ENCODE measurements around the gene CHRNA3.
A peak's percentile ranks its signal among the peaks of the same experiment; 100 is the strongest.

The CHRNA3 gene

DNA sequence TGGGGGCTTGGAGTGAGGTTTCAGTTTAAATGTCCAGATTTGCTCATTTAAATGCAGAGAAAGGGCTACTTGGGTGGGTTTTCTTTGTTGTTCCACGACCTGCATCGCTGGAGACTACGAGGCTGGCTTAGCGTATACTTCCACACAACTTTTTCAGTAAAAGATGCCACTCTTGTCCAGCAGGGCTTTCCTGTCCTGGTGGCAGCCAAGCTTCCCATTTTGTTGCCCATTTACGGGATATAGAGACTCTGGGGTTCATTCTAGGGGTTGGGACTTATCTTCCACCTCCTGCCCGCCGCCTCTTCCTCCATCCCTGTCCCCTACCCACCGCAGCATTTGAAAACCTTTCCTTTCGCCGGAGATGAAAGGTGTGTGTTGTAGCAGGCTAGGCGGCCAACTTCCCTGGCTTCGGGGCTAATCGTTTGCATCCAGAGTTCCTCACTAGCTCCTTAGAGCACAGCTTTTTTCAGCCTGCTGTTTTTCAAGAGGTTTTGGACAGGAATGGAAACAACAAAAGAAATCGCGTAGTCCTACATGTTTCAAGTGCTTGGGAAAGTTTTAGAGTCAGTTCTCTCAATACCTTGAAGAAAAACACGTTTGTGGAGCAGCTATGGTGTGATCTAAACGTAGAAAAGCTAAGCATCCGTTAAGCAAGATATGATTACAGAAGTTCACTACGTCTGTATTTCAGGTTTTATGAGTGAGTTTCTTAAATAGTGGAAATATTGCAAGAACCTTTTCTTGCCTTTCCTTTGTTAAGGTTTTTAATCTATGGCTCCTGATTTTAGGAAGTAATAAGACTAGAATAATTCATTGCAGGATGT lies 54.6 kb downstream of the CHRNA3 start (continued):
- peak; percentile 69 for TF ChIP-seq ZBTB17 (tag by site-specific recombination; IDR thresholded peaks at IDR 0.05)

DNA sequence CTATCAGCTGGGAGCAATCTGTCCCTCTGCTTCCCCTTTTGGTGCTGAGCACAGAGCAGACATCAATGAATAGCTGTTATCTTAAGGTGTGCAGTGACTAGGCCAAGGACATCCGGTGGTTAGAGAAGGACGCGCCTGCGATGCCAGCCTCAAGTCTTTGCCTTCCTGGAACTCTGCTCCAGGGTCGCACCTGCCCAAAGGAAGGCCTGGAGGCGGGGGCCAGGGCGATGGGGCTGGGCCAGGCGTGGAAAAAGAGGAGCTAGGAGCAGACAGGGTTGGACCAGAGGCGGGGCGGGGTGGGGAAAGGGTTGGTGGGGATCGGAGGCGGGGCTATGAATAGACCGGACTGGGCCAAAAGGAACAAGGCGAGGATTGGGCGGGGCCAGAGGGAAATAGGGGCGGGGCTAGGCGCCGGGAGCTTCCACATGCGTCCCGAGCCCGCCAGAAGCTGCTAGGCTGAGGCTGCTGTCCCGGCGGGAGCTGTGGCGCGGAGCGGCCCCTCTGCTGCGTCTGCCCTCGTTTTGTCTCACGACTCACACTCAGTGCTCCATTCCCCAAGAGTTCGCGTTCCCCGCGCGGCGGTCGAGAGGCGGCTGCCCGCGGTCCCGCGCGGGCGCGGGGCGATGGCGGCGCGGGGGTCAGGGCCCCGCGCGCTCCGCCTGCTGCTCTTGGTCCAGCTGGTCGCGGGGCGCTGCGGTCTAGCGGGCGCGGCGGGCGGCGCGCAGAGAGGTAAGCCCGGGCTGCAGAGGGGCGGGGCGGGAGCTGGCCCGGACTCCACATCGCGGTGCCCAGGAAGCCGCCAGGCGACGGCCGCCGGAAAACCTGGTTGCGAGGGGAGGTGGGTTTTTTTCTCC lies 55.5 kb downstream of the CHRNA3 start, which contains the start of gene CHRNA5:
Gene CHRNA5, plus strand, starts transcription at position 424 of the 854 bp plus-strand sequence. Its CDS starts 200 bp downstream, at position 624.
- ChIA-PET CTCF (interaction anchor here (0.6 to 3.2 kb wide), 8 partner anchors 11 to 256 kb away, joined by 3 to 12 read pairs (median 4); partner anchors contain the start of gene PSMA4), POLR2A (interaction anchor here (0.6 to 5.2 kb wide), 30 partner anchors 10 to 604 kb away, joined by 3 to 78 read pairs (median 6); partner anchors contain the start of genes HYKK, IREB2, MORF4L1 and PSMA4)
- no peaks in the 10 kb centered on the region for H3K9me3 ChIP-seq (ENCODE audit: control insufficient read depth, insufficient read depth, low read depth, low read length)
- no peaks in the 10 kb centered on the region for H3K36me3 ChIP-seq (ENCODE audit: control insufficient read depth in 2 of 2, insufficient read depth in 1 of 2, low read length in 2 of 2)
- peaks cover 4% of the 10 kb centered on the region; the same call in 1 of the 2 replicates for H3K4me1 ChIP-seq (ENCODE audit: control insufficient read depth, insufficient read depth, low read length)
- peak within 1 kb of the TSS; percentile 57 for H3K4me3 ChIP-seq (ENCODE audit: low read depth, low read length)
- peak within 1 kb of the TSS; percentile 93 for H3K27ac ChIP-seq (ENCODE audit: extremely low read depth, low read depth, low read length)
- TF ChIP-seq ZNF423 (tag by site-specific recombination; IDR thresholded peaks at IDR 0.05) (no peak), KLF1 (tag by site-specific recombination; IDR thresholded peaks at IDR 0.05) (no peak), ZNF132 (tag by site-specific recombination; IDR thresholded peaks at IDR 0.05; ENCODE audit: borderline replicate concordance) (no peak), ZNF24 (tag by site-specific recombination; IDR thresholded peaks at IDR 0.05) (no peak), GLIS2 (tag by site-specific recombination; IDR thresholded peaks at IDR 0.05) (no peak), ZNF335 (tag by site-specific recombination; conservative IDR thresholded peaks at IDR 0.05) (peak; percentile 59; the same call in 1 of the 2 replicates), ZNF155 (tag by site-specific recombination; IDR thresholded peaks at IDR 0.05) (no peak), RBAK (tag by site-specific recombination; IDR thresholded peaks at IDR 0.05) (no peak), PATZ1 (tag by site-specific recombination; IDR thresholded peaks at IDR 0.05) (peak; percentile 78), MYNN (tag by site-specific recombination; IDR thresholded peaks at IDR 0.05; ENCODE audit: borderline replicate concordance) (no peak), ZNF391 (tag by site-specific recombination; IDR thresholded peaks at IDR 0.05; ENCODE audit: borderline replicate concordance, low read depth) (no peak), ZBTB17 (tag by site-specific recombination; IDR thresholded peaks at IDR 0.05) (peak; percentile 92), ZNF140 (tag by site-specific recombination; IDR thresholded peaks at IDR 0.05) (no peak), ZNF561 (tag by site-specific recombination; IDR thresholded peaks at IDR 0.05; ENCODE audit: borderline replicate concordance) (no peak), ZNF433 (tag by site-specific recombination; IDR thresholded peaks at IDR 0.05; ENCODE audit: low read depth) (no peak), MEIS1 (CRISPR knock-in tag; IDR thresholded peaks at IDR 0.05; ENCODE audit: borderline replicate concordance) (no peak), OVOL3 (tag by site-specific recombination; IDR thresholded peaks at IDR 0.05) (no peak), ZNF214 (tag by site-specific recombination; IDR thresholded peaks at IDR 0.05; ENCODE audit: borderline replicate concordance) (no peak)
- TF ChIP-seq, protein P1, sequence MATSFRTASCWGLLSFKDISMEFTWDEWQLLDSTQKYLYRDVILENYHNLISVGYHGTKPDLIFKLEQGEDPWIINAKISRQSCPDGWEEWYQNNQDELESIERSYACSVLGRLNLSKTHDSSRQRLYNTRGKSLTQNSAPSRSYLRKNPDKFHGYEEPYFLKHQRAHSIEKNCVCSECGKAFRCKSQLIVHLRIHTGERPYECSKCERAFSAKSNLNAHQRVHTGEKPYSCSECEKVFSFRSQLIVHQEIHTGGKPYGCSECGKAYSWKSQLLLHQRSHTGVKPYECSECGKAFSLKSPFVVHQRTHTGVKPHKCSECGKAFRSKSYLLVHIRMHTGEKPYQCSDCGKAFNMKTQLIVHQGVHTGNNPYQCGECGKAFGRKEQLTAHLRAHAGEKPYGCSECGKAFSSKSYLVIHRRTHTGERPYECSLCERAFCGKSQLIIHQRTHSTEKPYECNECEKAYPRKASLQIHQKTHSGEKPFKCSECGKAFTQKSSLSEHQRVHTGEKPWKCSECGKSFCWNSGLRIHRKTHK (tag by site-specific recombination; IDR thresholded peaks at IDR 0.05): no peak
- TF ChIP-seq, protein P2, sequence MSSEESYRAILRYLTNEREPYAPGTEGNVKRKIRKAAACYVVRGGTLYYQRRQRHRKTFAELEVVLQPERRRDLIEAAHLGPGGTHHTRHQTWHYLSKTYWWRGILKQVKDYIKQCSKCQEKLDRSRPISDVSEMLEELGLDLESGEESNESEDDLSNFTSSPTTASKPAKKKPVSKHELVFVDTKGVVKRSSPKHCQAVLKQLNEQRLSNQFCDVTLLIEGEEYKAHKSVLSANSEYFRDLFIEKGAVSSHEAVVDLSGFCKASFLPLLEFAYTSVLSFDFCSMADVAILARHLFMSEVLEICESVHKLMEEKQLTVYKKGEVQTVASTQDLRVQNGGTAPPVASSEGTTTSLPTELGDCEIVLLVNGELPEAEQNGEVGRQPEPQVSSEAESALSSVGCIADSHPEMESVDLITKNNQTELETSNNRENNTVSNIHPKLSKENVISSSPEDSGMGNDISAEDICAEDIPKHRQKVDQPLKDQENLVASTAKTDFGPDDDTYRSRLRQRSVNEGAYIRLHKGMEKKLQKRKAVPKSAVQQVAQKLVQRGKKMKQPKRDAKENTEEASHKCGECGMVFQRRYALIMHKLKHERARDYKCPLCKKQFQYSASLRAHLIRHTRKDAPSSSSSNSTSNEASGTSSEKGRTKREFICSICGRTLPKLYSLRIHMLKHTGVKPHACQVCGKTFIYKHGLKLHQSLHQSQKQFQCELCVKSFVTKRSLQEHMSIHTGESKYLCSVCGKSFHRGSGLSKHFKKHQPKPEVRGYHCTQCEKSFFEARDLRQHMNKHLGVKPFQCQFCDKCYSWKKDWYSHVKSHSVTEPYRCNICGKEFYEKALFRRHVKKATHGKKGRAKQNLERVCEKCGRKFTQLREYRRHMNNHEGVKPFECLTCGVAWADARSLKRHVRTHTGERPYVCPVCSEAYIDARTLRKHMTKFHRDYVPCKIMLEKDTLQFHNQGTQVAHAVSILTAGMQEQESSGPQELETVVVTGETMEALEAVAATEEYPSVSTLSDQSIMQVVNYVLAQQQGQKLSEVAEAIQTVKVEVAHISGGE (tag by site-specific recombination; conservative IDR thresholded peaks at IDR 0.05; ENCODE audit: low read depth): no peak; the same call in 1 of the 2 replicates
- TF ChIP-seq, protein P3, sequence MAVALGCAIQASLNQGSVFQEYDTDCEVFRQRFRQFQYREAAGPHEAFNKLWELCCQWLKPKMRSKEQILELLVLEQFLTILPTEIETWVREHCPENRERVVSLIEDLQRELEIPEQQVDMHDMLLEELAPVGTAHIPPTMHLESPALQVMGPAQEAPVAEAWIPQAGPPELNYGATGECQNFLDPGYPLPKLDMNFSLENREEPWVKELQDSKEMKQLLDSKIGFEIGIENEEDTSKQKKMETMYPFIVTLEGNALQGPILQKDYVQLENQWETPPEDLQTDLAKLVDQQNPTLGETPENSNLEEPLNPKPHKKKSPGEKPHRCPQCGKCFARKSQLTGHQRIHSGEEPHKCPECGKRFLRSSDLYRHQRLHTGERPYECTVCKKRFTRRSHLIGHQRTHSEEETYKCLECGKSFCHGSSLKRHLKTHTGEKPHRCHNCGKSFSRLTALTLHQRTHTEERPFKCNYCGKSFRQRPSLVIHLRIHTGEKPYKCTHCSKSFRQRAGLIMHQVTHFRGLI (tag by site-specific recombination; IDR thresholded peaks at IDR 0.05): no peak
- TF ChIP-seq, protein P4, sequence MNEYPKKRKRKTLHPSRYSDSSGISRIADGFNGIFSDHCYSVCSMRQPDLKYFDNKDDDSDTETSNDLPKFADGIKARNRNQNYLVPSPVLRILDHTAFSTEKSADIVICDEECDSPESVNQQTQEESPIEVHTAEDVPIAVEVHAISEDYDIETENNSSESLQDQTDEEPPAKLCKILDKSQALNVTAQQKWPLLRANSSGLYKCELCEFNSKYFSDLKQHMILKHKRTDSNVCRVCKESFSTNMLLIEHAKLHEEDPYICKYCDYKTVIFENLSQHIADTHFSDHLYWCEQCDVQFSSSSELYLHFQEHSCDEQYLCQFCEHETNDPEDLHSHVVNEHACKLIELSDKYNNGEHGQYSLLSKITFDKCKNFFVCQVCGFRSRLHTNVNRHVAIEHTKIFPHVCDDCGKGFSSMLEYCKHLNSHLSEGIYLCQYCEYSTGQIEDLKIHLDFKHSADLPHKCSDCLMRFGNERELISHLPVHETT (tag by site-specific recombination; IDR thresholded peaks at IDR 0.05): no peak
